HepG2 (cell line): ENCODE measurements around the gene FAT1. TPM values are rescaled to one million over a fixed set of nuclear protein-coding genes. Genes with fewer than 3 reads are reported as not detected.

Experiments
- ATAC-seq: fragments of 200-7000 bp; cut with Tn5 transposase; 3 replicates; pipeline ENCODE4 v1.9.1; 2020; ENCODE audit warnings: mild to moderate bottlenecking, moderate library complexity
- BruUV-seq: library from RNA; stranded (reverse); fragments of 400-500 nt; replicated peaks from 2 replicates; lab custom pipeline; 2021; lab: Mats Ljungman, UMichigan
- CTCF ChIA-PET: fragments of 300-600 bp; formaldehyde crosslinking; extraction: SDS; loops from one replicate; lab custom pipeline; 2021; ENCODE audit warnings: low total read pairs, inconsistent platforms, low intra/inter-chr PET ratio; lab: Yijun Ruan, JAX
- POLR2A ChIA-PET: fragments of 350-600 bp; sonication (Branson Sonifier 250); formaldehyde crosslinking; loops from one replicate; lab custom pipeline; 2020; ENCODE audit warnings: antibody characterized with exemption, inconsistent platforms; lab: Yijun Ruan, JAX
- DNase-seq: peaks from one replicate; pipeline ENCODE4 v3.0.0-alpha.2; 2015; ENCODE audit warnings: low spot score
- FAIRE-seq: peaks from 3 replicates; lab custom pipeline; 2011; peaks lifted over from hg19 to GRCh38; lab: Jason Lieb, UNC
- H2AFZ ChIP-seq: one replicate; pipeline ENCODE4 v1.6.1; 2011; ENCODE audit warnings: low read length, inconsistent platforms
- H3K27ac ChIP-seq: fragments of 300-600 bp; 3 replicates; pipeline ENCODE4 v1.8.0; 2011; ENCODE audit warnings: mixed run types, mild to moderate bottlenecking, mixed read lengths, low read length, inconsistent platforms; ENCODE audit not compliant: insufficient read depth; ENCODE audit errors: extremely low read length
- H3K27me3 ChIP-seq, 2 experiments: fragments of 200-600 bp in 1 of 2; 2 replicates in 1 of 2; 3 replicates in 1 of 2; pipeline versions ENCODE4 v1.6.0 to v1.8.0; 2011; ENCODE audit warnings: low read length in 2 of 2, mild to moderate bottlenecking in 2 of 2, moderate library complexity in 2 of 2, inconsistent platforms in 1 of 2; ENCODE audit not compliant: insufficient read depth in 2 of 2, control insufficient read depth in 1 of 2
- H3K36me3 ChIP-seq, 2 experiments: fragments of 200-600 bp in 1 of 2; replicated peaks in 1 of 2; 2 replicates in 1 of 2; 3 replicates in 1 of 2; pipeline versions ENCODE4 v1.5.1 to v1.8.0; 2011; ENCODE audit warnings: low read length in 2 of 2, inconsistent platforms in 1 of 2; ENCODE audit not compliant: insufficient read depth in 2 of 2, control insufficient read depth in 1 of 2
- H3K4me1 ChIP-seq: 2 replicates; pipeline ENCODE4 v1.5.1; 2012; ENCODE audit warnings: low read length, inconsistent platforms; ENCODE audit not compliant: insufficient read depth
- H3K4me2 ChIP-seq: 2 replicates; pipeline ENCODE4 v1.6.0; 2011; ENCODE audit warnings: low read depth, low read length, inconsistent platforms
- H3K4me3 ChIP-seq, 3 experiments: fragments of 200-600 bp in 1 of 3; sonication (generic), shearing (Covaris generic) in 1 of 3; replicated peaks in 1 of 3; 2 replicates each; pipeline ENCODE4 v1.5.1; 2011 to 2016; ENCODE audit warnings: low read length in 3 of 3, inconsistent platforms in 2 of 3, low read depth in 2 of 3, mild to moderate bottlenecking in 2 of 3, control low read depth in 1 of 3, mixed read lengths in 1 of 3; ENCODE audit not compliant: insufficient read depth in 1 of 3
- H3K79me2 ChIP-seq: one replicate; pipeline ENCODE4 v1.6.1; 2011; ENCODE audit warnings: low read length, inconsistent platforms; ENCODE audit not compliant: insufficient read depth
- H3K9ac ChIP-seq: 2 replicates; pipeline ENCODE4 v1.6.0; 2011; ENCODE audit warnings: mild to moderate bottlenecking, low read depth, low read length, inconsistent platforms; ENCODE audit not compliant: insufficient read depth
- H3K9me3 ChIP-seq: 2 replicates; pipeline ENCODE4 v1.5.1; 2012; ENCODE audit warnings: mild to moderate bottlenecking, low read length
- H4K20me1 ChIP-seq: 2 replicates; pipeline ENCODE4 v1.6.0; 2011; ENCODE audit warnings: inconsistent platforms, mild to moderate bottlenecking, low read length, moderate library complexity; ENCODE audit not compliant: insufficient read depth
- AGO2 ChIP-seq: fragments of 200-400 bp; formaldehyde crosslinking; optimal IDR thresholded peaks from 2 replicates; pipeline ENCODE3; 2017; ENCODE audit warnings: mild to moderate bottlenecking, low read depth, low read length, moderate library complexity
- ARHGAP35 ChIP-seq: sonication (generic); formaldehyde crosslinking; IDR thresholded peaks from 2 replicates; pipeline ENCODE4 v1.9.0; 2022; ENCODE audit warnings: mild to moderate bottlenecking, inconsistent platforms, moderate library complexity, missing genetic modification reagents, borderline replicate concordance
- ATF7-NPFF ChIP-seq: sonication (generic); formaldehyde crosslinking; IDR thresholded peaks from 2 replicates; pipeline ENCODE4 v1.8.1; 2023; ENCODE audit warnings: mild to moderate bottlenecking, low read depth, missing genetic modification reagents, moderate library complexity
- HNRNPLL ChIP-seq: fragments of 200-400 bp; formaldehyde crosslinking; IDR thresholded peaks from 2 replicates; pipeline ENCODE4 v1.6.1; 2017; ENCODE audit warnings: mild to moderate bottlenecking, low read depth, low read length; ENCODE audit not compliant: poor library complexity, severe bottlenecking
- NFE2L2 ChIP-seq: fragments of 150-350 bp; IDR thresholded peaks from 2 replicates; pipeline ENCODE4 v1.6.1; 2014; ENCODE audit warnings: low read length
- PCBP2 ChIP-seq: fragments of 200-400 bp; formaldehyde crosslinking; optimal IDR thresholded peaks from 2 replicates; pipeline ENCODE3; 2018; ENCODE audit warnings: low read length, low read depth; ENCODE audit not compliant: poor library complexity, severe bottlenecking
- STAG1 ChIP-seq: sonication (generic); formaldehyde crosslinking; IDR thresholded peaks from 2 replicates; pipeline ENCODE4 v1.4.0; 2020; ENCODE audit warnings: missing genetic modification reagents
- TCF7 ChIP-seq: sonication (generic); IDR thresholded peaks from 2 replicates; pipeline ENCODE4 v1.6.1; 2016; ENCODE audit warnings: antibody characterized with exemption, low read depth
- ZFYVE20 ChIP-seq: sonication (generic); formaldehyde crosslinking; IDR thresholded peaks from 2 replicates; pipeline ENCODE4 v1.8.0; 2023; ENCODE audit warnings: low read depth, mild to moderate bottlenecking, moderate library complexity, missing genetic modification reagents, borderline replicate concordance
- ZMAT3 ChIP-seq: sonication (generic); formaldehyde crosslinking; conservative IDR thresholded peaks from 2 replicates; pipeline ENCODE4 v1.7.0; 2021; ENCODE audit warnings: missing genetic modification reagents
- ZNF234 ChIP-seq: sonication (generic); formaldehyde crosslinking; conservative IDR thresholded peaks from 2 replicates; pipeline ENCODE4 v1.5.1; 2020; ENCODE audit warnings: mild to moderate bottlenecking, missing genetic modification reagents
- ZNF777 ChIP-seq: sonication (generic); formaldehyde crosslinking; IDR thresholded peaks from 2 replicates; pipeline ENCODE4 v1.4.0; 2020; ENCODE audit warnings: missing genetic modification reagents
- WGBS: methylation state at CpG from one replicate; pipeline ENCODE4 v1.1.6; 2017; ENCODE audit warnings: low lambda C conversion rate; 5-methylcytosine and 5-hydroxymethylcytosine counted together
- in situ Hi-C: cut with HindIII; loops from 2 replicates; pipeline ENCODE4 v1.10.0; 2017; ENCODE audit warnings: low pct_unique_long_range_greater_than_20kb; ENCODE audit not compliant: extremely low pct_ligation_motif_present
- intact Hi-C: fragments of 100-400 bp; cut with micrococcal nuclease; formaldehyde crosslinking; loops from one replicate; pipeline ENCODE4 v1.10.0; 2022; ENCODE audit not compliant: unreplicated experiment
- polyA plus RNA-seq, 8 experiments: library from polyadenylated mRNA; depleted of rRNA in 3 of 8; stranded (reverse) in 7 of 8; unstranded in 1 of 8; fragments of >200 nt; fragmentation: Illumina TruSeq in 4 of 8; extraction: Trizol in 4 of 8; gene quantifications; 2 replicates each; pipeline versions ENCODE4 v1.2.1 to v1.2.3, GENCODE V29; 2011 to 2016; ENCODE audit warnings: low read depth in 4 of 8, missing spikeins in 1 of 8, mixed read lengths in 1 of 8; ENCODE audit not compliant: insufficient read depth in 1 of 8
- total RNA-seq, 5 experiments: library from RNA; depleted of rRNA; stranded (reverse); fragments of >200 nt; fragmentation: Illumina TruSeq; extraction: Trizol; gene quantifications; 2 replicates each; pipeline ENCODE4 v1.2.3, GENCODE V29; 2016; ENCODE audit warnings: low read depth in 1 of 5
- TF ChIP-seq, protein P1 (sequence below): fragments of 450-650 bp; IDR thresholded peaks from 2 replicates; pipeline ENCODE4 v1.6.1; 2017
- TF ChIP-seq, protein P2 (sequence below): IDR thresholded peaks from 2 replicates; pipeline ENCODE4 v1.6.1; 2012; ENCODE audit warnings: low read length, improper control_type of control experiment
- TF ChIP-seq, protein P3 (sequence below): IDR thresholded peaks from 2 replicates; pipeline ENCODE4 v1.6.1; 2016; ENCODE audit warnings: missing compliant biosample characterization, missing genetic modification reagents, borderline replicate concordance
- TF ChIP-seq, protein P4 (sequence below): sonication (generic); formaldehyde crosslinking; IDR thresholded peaks from 2 replicates; pipeline ENCODE4 v1.5.0; 2020; ENCODE audit warnings: missing genetic modification reagents

FAT1 gene
- total and polyA plus RNA-seq, 2 of the 13 experiments (the other 11 are each of a cell fraction or from before 2014, with no cell fraction given) = 185 to 216 TPM

DNA sequence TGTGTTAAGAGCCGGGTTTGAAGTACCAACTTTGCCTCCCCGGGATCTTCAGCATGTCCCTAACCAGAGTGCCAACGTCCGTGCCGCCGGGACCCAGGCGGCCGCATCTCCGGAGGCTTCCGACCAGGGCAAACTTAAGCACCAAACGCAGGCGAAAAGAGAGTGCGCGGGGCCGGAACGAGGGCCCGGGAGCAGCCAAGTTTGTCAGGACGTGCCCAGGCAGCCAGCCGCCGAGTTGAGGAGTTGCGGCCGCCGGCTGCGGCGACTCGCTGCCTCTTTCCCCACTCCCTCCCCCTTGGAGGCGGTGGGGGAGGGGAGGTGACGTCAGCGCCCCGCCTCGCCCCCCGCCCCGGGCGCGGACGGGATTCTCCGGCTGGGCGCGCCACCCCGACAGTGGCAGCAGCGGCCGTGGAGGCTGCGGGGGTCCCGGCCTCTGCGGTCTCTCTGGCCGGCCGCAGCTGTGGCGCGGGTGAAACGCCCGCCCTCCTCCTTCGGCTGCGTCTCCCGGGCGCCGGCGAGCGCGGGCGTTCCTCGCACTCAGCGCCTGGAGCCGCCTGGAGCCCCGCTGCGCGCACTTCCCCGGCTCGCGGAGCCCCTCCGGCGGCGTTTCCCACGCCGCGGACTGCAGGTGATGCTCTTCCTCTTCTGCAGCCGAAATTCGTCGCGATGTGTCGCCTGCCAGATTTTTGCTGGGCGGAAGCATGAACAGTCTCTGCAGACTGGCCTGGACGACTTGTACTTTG, 2.9 kb upstream of the FAT1 start:
- Histone ChIP-seq H4K20me1 (peaks cover 14% of the 10 kb centered on the region), H3K9ac (peak overlapping the region; percentile 91), H3K4me2 (peak overlapping the region; percentile 83), H2AFZ (peak overlapping the region; percentile 18), H3K27ac (peak overlapping the region; percentile 86), H3K36me3 (no peaks in the 10 kb centered on the region), H3K79me2 (peaks cover 56% of the 10 kb centered on the region), H3K4me3 (peak overlapping the region; percentile 69 to 99 (median 95)), H3K27me3 (no peaks in the 10 kb centered on the region; a peak in 1 of 5 replicates), H3K9me3 (no peaks in the 10 kb centered on the region), H3K4me1 (peaks cover 45% of the 10 kb centered on the region)
- BruUV-seq = no TSS peak
- FAIRE-seq = no peak
- ATAC-seq = peak; percentile 43
- peak; percentile 63 for DNase-seq
- POLR2A ChIA-PET = interaction anchor here (0.8 to 2.2 kb wide), 4 partner anchors 39 to 210 kb away, joined by 3 to 9 read pairs (median 4); no protein-coding TSS in a partner anchor
- CTCF ChIA-PET = interaction anchor here (3.1 kb wide), 1 partner anchor 221 kb away, joined by 22 read pairs; no protein-coding TSS in a partner anchor
- in situ Hi-C loops (loop anchor here (25.0 kb wide), 1 partner anchor 211 kb away; no protein-coding TSS in a partner anchor), intact Hi-C loops (loop anchor here (1.0 to 10.0 kb wide), 10 partner anchors 38 to 878 kb away; no protein-coding TSS in a partner anchor)
- 0% methylated on average over 7 of the region's 82 CpGs for WGBS
- TF ChIP-seq TCF7 (no peak), NFE2L2 (no peak), ZNF234 (CRISPR knock-in tag) (peak; percentile 87; the same call in 1 of the 2 replicates), PCBP2 (no peak), ZFYVE20 (CRISPR knock-in tag) (no peak), AGO2 (peak; percentile 91), STAG1 (CRISPR knock-in tag) (peak; percentile 63), ZNF777 (CRISPR knock-in tag) (peak; percentile 23; the same call in 1 of the 2 replicates), ARHGAP35 (CRISPR knock-in tag) (peak; percentile 78; the same call in 1 of the 2 replicates), ATF7-NPFF (CRISPR knock-in tag) (peak; percentile 88), HNRNPLL (peak; percentile 76), ZMAT3 (CRISPR knock-in tag) (no peak; the same call in 1 of the 2 replicates)
- TF ChIP-seq, protein P1, sequence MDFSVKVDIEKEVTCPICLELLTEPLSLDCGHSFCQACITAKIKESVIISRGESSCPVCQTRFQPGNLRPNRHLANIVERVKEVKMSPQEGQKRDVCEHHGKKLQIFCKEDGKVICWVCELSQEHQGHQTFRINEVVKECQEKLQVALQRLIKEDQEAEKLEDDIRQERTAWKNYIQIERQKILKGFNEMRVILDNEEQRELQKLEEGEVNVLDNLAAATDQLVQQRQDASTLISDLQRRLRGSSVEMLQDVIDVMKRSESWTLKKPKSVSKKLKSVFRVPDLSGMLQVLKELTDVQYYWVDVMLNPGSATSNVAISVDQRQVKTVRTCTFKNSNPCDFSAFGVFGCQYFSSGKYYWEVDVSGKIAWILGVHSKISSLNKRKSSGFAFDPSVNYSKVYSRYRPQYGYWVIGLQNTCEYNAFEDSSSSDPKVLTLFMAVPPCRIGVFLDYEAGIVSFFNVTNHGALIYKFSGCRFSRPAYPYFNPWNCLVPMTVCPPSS = no peak
- TF ChIP-seq, protein P2, sequence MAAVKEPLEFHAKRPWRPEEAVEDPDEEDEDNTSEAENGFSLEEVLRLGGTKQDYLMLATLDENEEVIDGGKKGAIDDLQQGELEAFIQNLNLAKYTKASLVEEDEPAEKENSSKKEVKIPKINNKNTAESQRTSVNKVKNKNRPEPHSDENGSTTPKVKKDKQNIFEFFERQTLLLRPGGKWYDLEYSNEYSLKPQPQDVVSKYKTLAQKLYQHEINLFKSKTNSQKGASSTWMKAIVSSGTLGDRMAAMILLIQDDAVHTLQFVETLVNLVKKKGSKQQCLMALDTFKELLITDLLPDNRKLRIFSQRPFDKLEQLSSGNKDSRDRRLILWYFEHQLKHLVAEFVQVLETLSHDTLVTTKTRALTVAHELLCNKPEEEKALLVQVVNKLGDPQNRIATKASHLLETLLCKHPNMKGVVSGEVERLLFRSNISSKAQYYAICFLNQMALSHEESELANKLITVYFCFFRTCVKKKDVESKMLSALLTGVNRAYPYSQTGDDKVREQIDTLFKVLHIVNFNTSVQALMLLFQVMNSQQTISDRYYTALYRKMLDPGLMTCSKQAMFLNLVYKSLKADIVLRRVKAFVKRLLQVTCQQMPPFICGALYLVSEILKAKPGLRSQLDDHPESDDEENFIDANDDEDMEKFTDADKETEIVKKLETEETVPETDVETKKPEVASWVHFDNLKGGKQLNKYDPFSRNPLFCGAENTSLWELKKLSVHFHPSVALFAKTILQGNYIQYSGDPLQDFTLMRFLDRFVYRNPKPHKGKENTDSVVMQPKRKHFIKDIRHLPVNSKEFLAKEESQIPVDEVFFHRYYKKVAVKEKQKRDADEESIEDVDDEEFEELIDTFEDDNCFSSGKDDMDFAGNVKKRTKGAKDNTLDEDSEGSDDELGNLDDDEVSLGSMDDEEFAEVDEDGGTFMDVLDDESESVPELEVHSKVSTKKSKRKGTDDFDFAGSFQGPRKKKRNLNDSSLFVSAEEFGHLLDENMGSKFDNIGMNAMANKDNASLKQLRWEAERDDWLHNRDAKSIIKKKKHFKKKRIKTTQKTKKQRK = no peak
- TF ChIP-seq, protein P3, sequence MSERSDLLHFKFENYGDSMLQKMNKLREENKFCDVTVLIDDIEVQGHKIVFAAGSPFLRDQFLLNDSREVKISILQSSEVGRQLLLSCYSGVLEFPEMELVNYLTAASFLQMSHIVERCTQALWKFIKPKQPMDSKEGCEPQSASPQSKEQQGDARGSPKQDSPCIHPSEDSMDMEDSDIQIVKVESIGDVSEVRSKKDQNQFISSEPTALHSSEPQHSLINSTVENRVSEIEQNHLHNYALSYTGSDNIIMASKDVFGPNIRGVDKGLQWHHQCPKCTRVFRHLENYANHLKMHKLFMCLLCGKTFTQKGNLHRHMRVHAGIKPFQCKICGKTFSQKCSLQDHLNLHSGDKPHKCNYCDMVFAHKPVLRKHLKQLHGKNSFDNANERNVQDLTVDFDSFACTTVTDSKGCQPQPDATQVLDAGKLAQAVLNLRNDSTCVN (CRISPR knock-in tag) = no peak; the same call in 1 of the 2 replicates
- TF ChIP-seq, protein P4, sequence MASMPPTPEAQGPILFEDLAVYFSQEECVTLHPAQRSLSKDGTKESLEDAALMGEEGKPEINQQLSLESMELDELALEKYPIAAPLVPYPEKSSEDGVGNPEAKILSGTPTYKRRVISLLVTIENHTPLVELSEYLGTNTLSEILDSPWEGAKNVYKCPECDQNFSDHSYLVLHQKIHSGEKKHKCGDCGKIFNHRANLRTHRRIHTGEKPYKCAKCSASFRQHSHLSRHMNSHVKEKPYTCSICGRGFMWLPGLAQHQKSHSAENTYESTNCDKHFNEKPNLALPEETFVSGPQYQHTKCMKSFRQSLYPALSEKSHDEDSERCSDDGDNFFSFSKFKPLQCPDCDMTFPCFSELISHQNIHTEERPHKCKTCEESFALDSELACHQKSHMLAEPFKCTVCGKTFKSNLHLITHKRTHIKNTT (CRISPR knock-in tag) = no peak
